Liver (tissue), 9 donors: ENCODE results near the gene SOAT1. TPM values are rescaled to one million over a fixed set of nuclear protein-coding genes. Genes with fewer than 3 reads are reported as not detected.

Source experiments
- DNase-seq: peaks from one replicate; pipeline ENCODE4 v3.0.0-alpha.2; 2017; ENCODE audit warnings: low spot score
- H3K27ac ChIP-seq, 2 donors: one replicate each; pipeline ENCODE4 v1.7.0; 2013; ENCODE audit warnings: inconsistent platforms in 2 of 2, low read length in 2 of 2, control low read depth in 1 of 2, low read depth in 1 of 2, mild to moderate bottlenecking in 1 of 2
- H3K27me3 ChIP-seq, 4 donors: one replicate each; pipeline versions ENCODE4 v1.6.1 to v1.7.0; 2013; ENCODE audit warnings: low read length in 3 of 4, inconsistent platforms in 1 of 4, mild to moderate bottlenecking in 1 of 4, moderate library complexity in 1 of 4; ENCODE audit not compliant: control insufficient read depth in 4 of 4, insufficient read depth in 4 of 4
- H3K36me3 ChIP-seq, 4 donors: one replicate each; pipeline versions ENCODE4 v1.6.1 to v1.7.0; 2013; ENCODE audit warnings: low read length in 3 of 4, mild to moderate bottlenecking in 3 of 4, low read depth in 1 of 4, moderate library complexity in 1 of 4; ENCODE audit not compliant: control insufficient read depth in 4 of 4, insufficient read depth in 3 of 4
- H3K4me1 ChIP-seq, 4 donors: one replicate each; pipeline versions ENCODE4 v1.6.1 to v1.7.0; 2013; ENCODE audit warnings: low read length in 3 of 4, mild to moderate bottlenecking in 3 of 4, moderate library complexity in 1 of 4; ENCODE audit not compliant: control insufficient read depth in 4 of 4, insufficient read depth in 4 of 4
- H3K4me3 ChIP-seq, 3 donors: one replicate each; pipeline versions ENCODE4 v1.6.1 to v1.7.0; 2013; ENCODE audit warnings: low read length in 3 of 3, control low read depth in 1 of 3, low read depth in 1 of 3, mild to moderate bottlenecking in 1 of 3
- H3K9ac ChIP-seq, 2 donors: one replicate each; pipeline ENCODE4 v1.7.0; 2013; ENCODE audit warnings: low read length in 2 of 2, mild to moderate bottlenecking in 2 of 2, moderate library complexity in 2 of 2, control low read depth in 1 of 2, low read depth in 1 of 2
- H3K9me3 ChIP-seq, 4 donors: one replicate each; pipeline versions ENCODE4 v1.6.1 to v1.7.0; 2013; ENCODE audit warnings: low read length in 3 of 4; ENCODE audit not compliant: control insufficient read depth in 4 of 4
- EGR1 ChIP-seq, 2 donors: IDR thresholded peaks; 2 replicates each; pipeline ENCODE4 v1.6.1; 2016 to 2018; ENCODE audit warnings: antibody characterized with exemption in 2 of 2, low read depth in 2 of 2
- FOXA1 ChIP-seq: IDR thresholded peaks from 2 replicates; pipeline ENCODE4 v1.6.1; 2016; ENCODE audit warnings: antibody characterized with exemption
- FOXA2 ChIP-seq: IDR thresholded peaks from 2 replicates; pipeline ENCODE4 v1.6.1; 2016; ENCODE audit warnings: antibody characterized with exemption
- GABPA ChIP-seq, 2 donors: IDR thresholded peaks in 1 of 2; conservative IDR thresholded peaks in 1 of 2; 2 replicates each; pipeline ENCODE4 v1.6.1; 2016; ENCODE audit warnings: antibody characterized with exemption in 2 of 2, mild to moderate bottlenecking in 1 of 2, moderate library complexity in 1 of 2
- HNF4G ChIP-seq: IDR thresholded peaks from 2 replicates; pipeline ENCODE4 v1.6.1; 2016; ENCODE audit warnings: antibody characterized with exemption
- JUND ChIP-seq, 2 donors: IDR thresholded peaks; 2 replicates each; pipeline ENCODE4 v1.6.1; 2016; ENCODE audit warnings: antibody characterized with exemption in 2 of 2
- RAD21 ChIP-seq, 2 donors: IDR thresholded peaks; 2 replicates each; pipeline ENCODE4 v1.6.1; 2016; ENCODE audit warnings: antibody characterized with exemption in 2 of 2, mild to moderate bottlenecking in 2 of 2
- RXRA ChIP-seq, 2 donors: IDR thresholded peaks; 2 replicates each; pipeline ENCODE4 v1.6.1; 2017 to 2018; ENCODE audit warnings: antibody characterized with exemption in 2 of 2, mild to moderate bottlenecking in 1 of 2
- WGBS: extraction: QIAGEN DNeasy Blood & Tissue Kit; methylation state at CpG from one replicate; pipeline ENCODE4 v1.1.7; 2013; 5-methylcytosine and 5-hydroxymethylcytosine counted together
- polyA plus RNA-seq, 2 donors: library from polyadenylated mRNA; stranded (reverse) in 1 of 2; unstranded in 1 of 2; fragments of 200-250 nt in 1 of 2; fragments of >200 nt in 1 of 2; fragmentation: Nextera tagmentation in 1 of 2; extraction: Ambion mirVana in 1 of 2; gene quantifications; one replicate each; pipeline versions ENCODE4 v1.2.1 to v1.2.3, GENCODE V29; 2013 to 2015
- total RNA-seq, 2 donors: library from RNA; depleted of rRNA; stranded (reverse); fragments of >200 nt; gene quantifications; one replicate each; pipeline ENCODE4 v1.2.3, GENCODE V29; 2014
- TF ChIP-seq, protein P1 (sequence below): IDR thresholded peaks from 2 replicates; pipeline ENCODE4 v1.6.1; 2016; ENCODE audit warnings: antibody characterized with exemption, mild to moderate bottlenecking
- TF ChIP-seq, protein P2 (sequence below): IDR thresholded peaks from 2 replicates; pipeline ENCODE4 v1.6.1; 2016; ENCODE audit warnings: antibody characterized with exemption
- TF ChIP-seq, protein P3 (sequence below): IDR thresholded peaks from 2 replicates; pipeline ENCODE4 v1.6.1; 2016; ENCODE audit warnings: antibody characterized with exemption
- TF ChIP-seq, protein P4 (sequence below): IDR thresholded peaks from 2 replicates; pipeline ENCODE4 v1.6.1; 2016; ENCODE audit warnings: antibody characterized with exemption
- TF ChIP-seq, protein P5 (sequence below): fragments of 150-350 bp; IDR thresholded peaks from 2 replicates; pipeline ENCODE4 v1.5.1; 2017; ENCODE audit warnings: improper control_type of control experiment, low read depth, low read length; ENCODE audit not compliant: missing input control
- donor health status: healthy.
- donor health status: healthy.
- donor health status: healthy.
- donor health status: healthy.
- donor health status: healthy.

The SOAT1 gene
- total and polyA plus RNA-seq, 4 donors: 4.3 to 14.0 (median 9.3) TPM

DNA sequence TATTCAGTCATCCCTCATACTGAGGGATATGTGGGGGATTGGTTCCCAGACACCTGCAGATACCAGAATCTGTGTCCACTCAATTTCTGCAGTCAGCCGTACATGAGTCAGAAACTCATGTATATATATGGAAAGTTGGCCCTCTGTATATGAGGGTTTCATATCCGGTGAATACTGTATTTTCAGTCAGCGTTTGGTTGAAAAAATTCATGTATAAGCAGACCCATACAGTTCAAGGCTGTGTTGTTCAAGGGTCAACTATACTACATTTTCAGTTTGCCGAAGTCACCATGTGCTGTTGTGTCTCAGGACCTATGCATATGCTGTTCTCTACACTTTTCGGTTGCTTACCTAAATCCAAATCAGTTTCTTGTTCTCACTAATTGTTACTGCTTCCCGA, 82.6 kb downstream of the SOAT1 start:
- 94% methylated on average over 6 of the region's 6 CpGs for WGBS
- TF ChIP-seq RAD21 (IDR thresholded peaks at IDR 0.05) (no peak), JUND (IDR thresholded peaks at IDR 0.05) (no peak), EGR1 (IDR thresholded peaks at IDR 0.05; ENCODE audit: low read depth in 2 of 2) (no peak), FOXA1 (no peak), FOXA2 (no peak)
- TF ChIP-seq, protein P1, sequence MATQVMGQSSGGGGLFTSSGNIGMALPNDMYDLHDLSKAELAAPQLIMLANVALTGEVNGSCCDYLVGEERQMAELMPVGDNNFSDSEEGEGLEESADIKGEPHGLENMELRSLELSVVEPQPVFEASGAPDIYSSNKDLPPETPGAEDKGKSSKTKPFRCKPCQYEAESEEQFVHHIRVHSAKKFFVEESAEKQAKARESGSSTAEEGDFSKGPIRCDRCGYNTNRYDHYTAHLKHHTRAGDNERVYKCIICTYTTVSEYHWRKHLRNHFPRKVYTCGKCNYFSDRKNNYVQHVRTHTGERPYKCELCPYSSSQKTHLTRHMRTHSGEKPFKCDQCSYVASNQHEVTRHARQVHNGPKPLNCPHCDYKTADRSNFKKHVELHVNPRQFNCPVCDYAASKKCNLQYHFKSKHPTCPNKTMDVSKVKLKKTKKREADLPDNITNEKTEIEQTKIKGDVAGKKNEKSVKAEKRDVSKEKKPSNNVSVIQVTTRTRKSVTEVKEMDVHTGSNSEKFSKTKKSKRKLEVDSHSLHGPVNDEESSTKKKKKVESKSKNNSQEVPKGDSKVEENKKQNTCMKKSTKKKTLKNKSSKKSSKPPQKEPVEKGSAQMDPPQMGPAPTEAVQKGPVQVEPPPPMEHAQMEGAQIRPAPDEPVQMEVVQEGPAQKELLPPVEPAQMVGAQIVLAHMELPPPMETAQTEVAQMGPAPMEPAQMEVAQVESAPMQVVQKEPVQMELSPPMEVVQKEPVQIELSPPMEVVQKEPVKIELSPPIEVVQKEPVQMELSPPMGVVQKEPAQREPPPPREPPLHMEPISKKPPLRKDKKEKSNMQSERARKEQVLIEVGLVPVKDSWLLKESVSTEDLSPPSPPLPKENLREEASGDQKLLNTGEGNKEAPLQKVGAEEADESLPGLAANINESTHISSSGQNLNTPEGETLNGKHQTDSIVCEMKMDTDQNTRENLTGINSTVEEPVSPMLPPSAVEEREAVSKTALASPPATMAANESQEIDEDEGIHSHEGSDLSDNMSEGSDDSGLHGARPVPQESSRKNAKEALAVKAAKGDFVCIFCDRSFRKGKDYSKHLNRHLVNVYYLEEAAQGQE: no peak
- TF ChIP-seq, protein P2, sequence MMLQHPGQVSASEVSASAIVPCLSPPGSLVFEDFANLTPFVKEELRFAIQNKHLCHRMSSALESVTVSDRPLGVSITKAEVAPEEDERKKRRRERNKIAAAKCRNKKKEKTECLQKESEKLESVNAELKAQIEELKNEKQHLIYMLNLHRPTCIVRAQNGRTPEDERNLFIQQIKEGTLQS: no peak
- TF ChIP-seq, protein P3, sequence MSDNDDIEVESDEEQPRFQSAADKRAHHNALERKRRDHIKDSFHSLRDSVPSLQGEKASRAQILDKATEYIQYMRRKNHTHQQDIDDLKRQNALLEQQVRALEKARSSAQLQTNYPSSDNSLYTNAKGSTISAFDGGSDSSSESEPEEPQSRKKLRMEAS: no peak
- no peaks in the 10 kb centered on the region for H3K4me1 ChIP-seq

DNA sequence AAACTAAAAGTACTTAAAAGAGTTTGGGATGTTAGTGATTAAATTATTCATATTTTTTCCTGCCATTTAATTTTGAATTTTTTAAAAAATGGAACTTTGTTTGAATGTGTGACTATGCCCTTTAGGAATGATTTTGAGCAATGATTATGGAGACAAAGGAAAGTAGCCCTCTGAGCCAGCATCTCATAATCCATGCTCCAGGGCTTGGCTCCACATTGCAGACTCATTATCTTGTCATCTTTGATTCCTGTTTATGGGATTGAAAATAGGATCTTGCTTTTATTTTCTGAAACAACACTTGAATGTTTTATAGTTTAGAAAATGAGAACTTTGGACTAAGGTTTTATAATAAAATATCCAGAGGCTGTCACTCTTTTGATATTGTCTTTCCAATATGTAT, 86.7 kb downstream of the SOAT1 start:
- H3K27ac ChIP-seq: no peak overlapping the region
- H3K4me1 ChIP-seq: no peaks in the 10 kb centered on the region
- no peaks in the 10 kb centered on the region for H3K36me3 ChIP-seq
- no peaks in the 10 kb centered on the region for H3K9me3 ChIP-seq
- DNase-seq: no peak
- TF ChIP-seq, protein P4, sequence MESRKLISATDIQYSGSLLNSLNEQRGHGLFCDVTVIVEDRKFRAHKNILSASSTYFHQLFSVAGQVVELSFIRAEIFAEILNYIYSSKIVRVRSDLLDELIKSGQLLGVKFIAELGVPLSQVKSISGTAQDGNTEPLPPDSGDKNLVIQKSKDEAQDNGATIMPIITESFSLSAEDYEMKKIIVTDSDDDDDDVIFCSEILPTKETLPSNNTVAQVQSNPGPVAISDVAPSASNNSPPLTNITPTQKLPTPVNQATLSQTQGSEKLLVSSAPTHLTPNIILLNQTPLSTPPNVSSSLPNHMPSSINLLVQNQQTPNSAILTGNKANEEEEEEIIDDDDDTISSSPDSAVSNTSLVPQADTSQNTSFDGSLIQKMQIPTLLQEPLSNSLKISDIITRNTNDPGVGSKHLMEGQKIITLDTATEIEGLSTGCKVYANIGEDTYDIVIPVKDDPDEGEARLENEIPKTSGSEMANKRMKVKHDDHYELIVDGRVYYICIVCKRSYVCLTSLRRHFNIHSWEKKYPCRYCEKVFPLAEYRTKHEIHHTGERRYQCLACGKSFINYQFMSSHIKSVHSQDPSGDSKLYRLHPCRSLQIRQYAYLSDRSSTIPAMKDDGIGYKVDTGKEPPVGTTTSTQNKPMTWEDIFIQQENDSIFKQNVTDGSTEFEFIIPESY: no peak
- TF ChIP-seq JUND (IDR thresholded peaks at IDR 0.05): no peak
- TF ChIP-seq HNF4G: no peak
- TF ChIP-seq, protein P5, sequence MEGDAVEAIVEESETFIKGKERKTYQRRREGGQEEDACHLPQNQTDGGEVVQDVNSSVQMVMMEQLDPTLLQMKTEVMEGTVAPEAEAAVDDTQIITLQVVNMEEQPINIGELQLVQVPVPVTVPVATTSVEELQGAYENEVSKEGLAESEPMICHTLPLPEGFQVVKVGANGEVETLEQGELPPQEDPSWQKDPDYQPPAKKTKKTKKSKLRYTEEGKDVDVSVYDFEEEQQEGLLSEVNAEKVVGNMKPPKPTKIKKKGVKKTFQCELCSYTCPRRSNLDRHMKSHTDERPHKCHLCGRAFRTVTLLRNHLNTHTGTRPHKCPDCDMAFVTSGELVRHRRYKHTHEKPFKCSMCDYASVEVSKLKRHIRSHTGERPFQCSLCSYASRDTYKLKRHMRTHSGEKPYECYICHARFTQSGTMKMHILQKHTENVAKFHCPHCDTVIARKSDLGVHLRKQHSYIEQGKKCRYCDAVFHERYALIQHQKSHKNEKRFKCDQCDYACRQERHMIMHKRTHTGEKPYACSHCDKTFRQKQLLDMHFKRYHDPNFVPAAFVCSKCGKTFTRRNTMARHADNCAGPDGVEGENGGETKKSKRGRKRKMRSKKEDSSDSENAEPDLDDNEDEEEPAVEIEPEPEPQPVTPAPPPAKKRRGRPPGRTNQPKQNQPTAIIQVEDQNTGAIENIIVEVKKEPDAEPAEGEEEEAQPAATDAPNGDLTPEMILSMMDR: no peak
- no peak for TF ChIP-seq GABPA (IDR thresholded peaks at IDR 0.05 in 1 of 2, conservative IDR thresholded peaks at IDR 0.05 in 1 of 2)
- TF ChIP-seq FOXA1: no peak
- TF ChIP-seq RXRA (IDR thresholded peaks at IDR 0.05): no peak
- TF ChIP-seq, protein P3: no peak
- no peak overlapping the region for H3K4me3 ChIP-seq
- no peak overlapping the region for H3K9ac ChIP-seq
- no peaks in the 10 kb centered on the region for H3K27me3 ChIP-seq

More for the DNA sequence above, 82.6 kb downstream of the SOAT1 start:
- DNase-seq: no peak
- Histone ChIP-seq H3K9me3 (no peaks in the 10 kb centered on the region), H3K27ac (no peak overlapping the region), H3K4me3 (no peak overlapping the region), H3K27me3 (no peaks in the 10 kb centered on the region), H3K9ac (no peak overlapping the region), H3K36me3 (no peaks in the 10 kb centered on the region)
